NCI-H146 treated with DMSO at 0.1 percent for 48 hours (cell line): ENCODE measurements around the gene FAF1.
A peak's percentile ranks its signal among the peaks of the same experiment; 100 is the strongest.

Experiments
- DNase-seq: peaks from one replicate; lab custom pipeline; 2025; ENCODE audit not compliant: unreplicated experiment; lab: John Stamatoyannopoulos, UW

FAF1 gene

GRCh38 chr1:50658459-50659076, 301.5 kb downstream of the FAF1 start:
- no peak for DNase-seq

DNA sequence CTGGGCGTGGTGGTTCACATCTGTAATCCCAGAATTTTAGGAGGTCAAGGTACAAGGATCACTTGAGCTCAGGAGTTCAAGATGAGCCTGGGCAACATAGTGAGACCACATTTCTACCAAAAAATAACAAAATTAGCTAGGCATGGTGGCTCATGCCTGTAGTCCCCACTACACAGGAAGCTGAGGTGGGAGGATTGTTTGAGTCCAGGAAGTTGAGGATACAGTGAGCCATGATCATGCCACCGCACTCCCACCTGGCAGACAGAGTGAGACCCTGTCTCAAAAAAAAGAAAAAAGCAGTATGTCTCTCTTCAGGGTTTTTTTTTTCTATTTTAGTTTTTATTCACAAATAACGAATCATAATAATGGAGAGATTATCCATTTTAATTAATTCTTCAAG, 303.1 kb downstream of the FAF1 start:
- no peak for DNase-seq

DNA sequence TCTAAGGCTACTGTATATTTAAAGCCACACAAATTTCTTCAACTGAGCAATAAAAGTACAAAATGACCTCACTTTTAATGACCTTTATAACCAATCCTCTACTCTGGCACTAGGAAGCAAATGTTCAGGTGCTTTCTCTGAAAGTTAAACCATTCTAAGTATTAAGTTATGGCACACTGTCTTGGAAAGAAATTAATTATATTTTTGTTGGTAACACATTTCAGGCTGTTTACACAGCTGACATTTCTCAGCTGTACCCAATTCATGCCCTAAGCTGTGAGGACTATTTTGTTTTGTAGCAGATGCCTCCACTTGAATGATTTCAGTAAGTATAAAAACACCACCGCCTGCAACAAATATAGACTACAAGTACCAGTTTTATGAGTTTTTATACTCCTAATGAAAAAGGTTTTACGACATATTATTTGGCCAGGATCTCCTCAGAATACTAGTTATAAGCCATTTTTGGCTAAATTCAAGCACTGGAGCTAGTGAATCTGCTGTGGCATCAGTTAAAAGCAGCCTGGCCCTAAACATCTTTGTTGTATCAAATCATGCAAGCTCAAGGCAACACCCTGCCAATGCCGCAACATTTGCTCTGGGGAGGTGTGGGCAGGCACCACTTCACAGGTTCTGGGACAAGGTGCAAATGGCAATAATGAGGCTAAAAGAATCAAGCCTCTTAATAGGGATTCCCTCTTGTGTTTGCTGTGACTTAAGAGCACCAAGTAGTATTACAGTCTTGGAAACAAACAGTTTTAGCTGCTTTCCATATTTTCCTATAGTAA, 308.4 kb downstream of the FAF1 start:
- no peak for DNase-seq

GRCh38 chr1:50646526-50646925, 313.5 kb downstream of the FAF1 start:
- no peak for DNase-seq

DNA sequence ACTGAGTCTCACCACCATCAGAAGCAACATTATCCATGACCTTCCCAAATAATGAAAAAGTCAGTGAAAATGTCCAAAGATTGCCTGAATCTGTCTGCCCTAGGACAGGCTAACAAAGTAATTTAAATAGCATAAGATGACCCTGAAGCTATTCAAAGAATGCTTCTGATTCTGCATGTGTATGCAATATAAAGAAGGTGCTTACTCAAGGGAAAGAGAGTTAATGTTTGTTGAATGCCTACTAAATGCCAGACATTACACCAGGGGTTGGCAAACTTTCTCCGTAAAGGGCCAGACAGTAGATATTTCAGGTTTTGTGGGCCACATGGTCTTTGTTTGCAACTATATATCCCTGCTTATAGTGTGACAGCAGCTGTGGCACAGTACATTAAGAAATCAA, 314.9 kb downstream of the FAF1 start:
- DNase-seq = no peak

DNA sequence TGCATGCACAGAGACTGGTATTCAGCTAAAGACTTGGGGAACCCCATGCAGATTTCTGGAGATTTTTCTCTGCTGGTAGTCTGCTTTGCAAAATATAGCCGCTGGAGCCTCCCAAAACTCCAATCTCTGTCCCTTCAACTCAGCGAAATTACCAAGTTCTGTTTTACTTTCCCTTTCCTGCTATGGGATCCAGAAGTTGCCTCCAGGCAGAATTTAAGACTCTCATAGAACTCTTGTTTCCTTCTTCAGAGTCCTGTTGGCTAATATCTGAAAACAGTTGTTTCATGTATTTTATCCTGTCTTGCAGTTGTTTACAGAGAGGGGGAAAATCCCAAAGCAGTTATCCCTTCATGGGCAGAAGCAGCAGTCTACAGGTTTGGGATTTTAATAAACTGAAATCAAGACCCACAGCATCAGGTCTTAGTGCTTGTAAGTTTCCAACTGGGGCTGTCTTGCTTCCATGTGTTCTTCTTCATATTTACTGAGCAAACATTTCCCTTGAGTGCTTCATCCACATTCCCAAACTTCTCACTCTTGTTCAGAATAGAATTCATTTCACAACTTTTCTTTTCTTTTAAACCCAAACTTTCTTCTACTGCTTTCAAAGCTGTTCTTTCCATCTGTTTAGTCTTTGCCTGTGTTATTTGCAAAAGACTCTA, 315.5 kb downstream of the FAF1 start:
- no peak for DNase-seq

- no peak for DNase-seq
Observed at GRCh38 chr1:50637460-50637859, 322.6 kb downstream of the FAF1 start.

- DNase-seq = no peak
Observed at GRCh38 chr1:50634251-50634650, 325.8 kb downstream of the FAF1 start.

DNA sequence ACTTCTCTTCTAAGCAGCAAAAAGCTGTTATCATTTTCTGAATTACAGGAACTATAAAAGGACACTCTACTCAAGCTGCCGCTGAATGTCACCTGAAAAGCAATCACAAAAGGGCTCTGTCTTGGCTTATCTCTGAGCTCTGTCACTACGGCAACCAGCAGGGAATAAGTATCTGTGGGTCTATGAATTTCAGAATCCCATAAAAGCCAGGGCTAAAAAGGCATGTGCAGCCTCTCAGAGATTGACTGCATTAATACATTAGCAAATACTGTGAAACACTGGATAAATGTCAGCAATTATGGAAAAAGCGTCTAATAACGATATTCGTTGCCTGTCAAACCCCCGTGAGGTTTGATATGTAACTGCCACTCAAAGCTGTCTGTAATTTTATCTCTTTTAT, 326.6 kb downstream of the FAF1 start:
- peak; percentile 96 for DNase-seq

- DNase-seq = peak; percentile 59
Observed at GRCh38 chr1:50631161-50631560, 328.9 kb downstream of the FAF1 start.

DNA sequence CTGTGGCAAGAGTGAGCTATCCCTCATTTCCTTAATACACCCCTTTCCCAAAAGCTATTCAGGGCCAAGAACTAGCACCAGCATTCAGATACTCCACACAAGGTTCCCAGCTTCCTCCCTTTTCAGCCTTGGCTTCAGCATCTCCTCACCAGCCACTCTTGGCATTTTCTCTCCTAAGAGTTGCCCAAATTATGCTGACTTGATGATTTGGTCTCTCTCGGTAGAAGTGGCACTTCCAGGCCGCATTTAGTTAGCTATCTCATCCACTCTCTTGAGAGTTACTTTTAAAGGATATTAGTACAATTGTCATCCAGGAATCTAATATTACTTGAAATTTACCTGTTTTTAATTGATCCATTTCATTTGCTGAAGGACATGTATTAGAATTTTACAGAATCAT, 337.8 kb downstream of the FAF1 start:
- no peak for DNase-seq

DNA sequence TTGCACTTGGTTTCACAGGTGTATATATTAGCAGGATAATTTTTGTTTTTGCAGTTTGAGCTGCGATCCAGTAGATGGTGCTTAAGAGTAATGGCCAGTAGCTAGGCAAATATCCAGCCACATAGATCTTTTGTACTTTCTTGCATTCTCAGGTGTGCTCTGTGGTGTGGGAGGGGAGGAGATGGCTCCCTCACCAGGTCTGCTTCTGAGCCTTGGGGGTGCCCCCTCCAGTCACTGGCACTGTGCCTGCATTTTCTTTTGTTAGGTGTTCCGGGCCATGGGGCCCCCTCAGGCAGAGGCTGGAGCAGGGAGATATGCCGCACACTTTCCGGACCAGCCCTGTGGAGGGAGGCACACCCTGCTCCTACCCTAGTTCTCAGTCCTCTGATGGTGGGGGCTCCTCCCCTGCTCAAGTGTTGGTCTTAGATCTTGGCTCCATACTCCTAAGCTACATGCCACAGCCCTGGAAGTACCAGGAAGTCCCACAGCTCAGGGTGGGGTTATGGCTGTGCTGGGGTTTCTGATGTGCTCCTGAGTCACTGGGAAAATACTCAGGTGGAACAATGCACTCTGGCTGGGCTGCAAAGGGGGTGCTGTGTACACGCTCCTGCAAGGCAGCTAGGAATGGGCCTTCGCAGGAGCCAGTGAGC, 339.3 kb downstream of the FAF1 start:
- DNase-seq = peak; percentile 81

GRCh38 chr1:50615036-50615750, 344.9 kb downstream of the FAF1 start:
- no peak for DNase-seq

DNA sequence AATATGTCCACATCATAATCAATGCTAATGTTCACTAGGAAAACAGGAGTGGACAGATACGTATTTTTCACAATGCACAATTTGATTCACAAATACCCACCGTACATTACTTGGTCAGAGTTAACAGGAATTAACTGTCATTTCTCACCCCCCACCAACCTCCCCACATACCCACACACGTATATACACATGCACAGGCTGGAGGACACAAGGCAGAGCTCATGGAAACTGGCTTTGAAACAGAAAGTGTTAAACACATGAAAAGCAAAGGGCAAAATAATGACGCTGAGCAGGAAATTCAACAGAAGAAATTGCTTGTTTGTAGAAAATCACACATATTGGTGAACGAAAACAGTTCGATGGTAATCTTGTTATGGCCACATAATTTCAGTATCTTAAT, 348.4 kb downstream of the FAF1 start:
- peak; percentile 43 for DNase-seq

GRCh38 chr1:50610563-50610962, 349.5 kb downstream of the FAF1 start:
- peak; percentile 92 for DNase-seq

GRCh38 chr1:50609508-50609907, 350.6 kb downstream of the FAF1 start:
- no peak for DNase-seq

DNA sequence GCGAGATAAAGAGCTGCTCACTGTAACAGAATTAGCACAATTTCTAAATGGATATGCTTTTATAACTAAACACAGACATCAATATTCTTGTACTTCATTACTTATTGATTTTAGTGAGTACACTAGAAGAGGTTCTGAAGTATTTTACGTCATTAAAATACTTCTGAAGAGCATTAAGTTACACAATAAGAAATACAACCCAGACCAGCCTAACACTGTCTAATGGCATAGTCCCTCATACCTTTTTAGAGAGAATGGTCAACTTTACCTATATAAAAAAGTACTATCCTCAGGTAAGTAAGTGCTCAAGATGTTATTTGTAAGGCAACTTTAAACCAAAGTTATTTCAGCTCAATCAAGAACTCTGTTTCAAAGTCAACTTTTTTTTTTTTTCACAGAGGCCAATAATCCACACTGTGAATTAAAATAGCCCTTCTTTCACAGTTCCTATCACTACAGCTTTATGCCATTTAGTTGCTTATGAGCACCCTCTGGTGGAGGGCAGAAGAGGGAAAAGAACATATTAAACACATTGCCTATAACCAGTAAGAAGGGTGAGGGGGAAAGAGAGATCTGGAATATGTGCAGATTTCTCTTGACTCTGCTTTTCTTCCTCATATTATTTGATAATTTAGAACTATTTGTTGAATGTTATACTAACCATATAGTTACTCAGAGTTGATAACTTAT, 354.7 kb downstream of the FAF1 start:
- peak; percentile 66 for DNase-seq

- DNase-seq = no peak
Observed at GRCh38 chr1:50604580-50604979, 355.5 kb downstream of the FAF1 start.

DNA sequence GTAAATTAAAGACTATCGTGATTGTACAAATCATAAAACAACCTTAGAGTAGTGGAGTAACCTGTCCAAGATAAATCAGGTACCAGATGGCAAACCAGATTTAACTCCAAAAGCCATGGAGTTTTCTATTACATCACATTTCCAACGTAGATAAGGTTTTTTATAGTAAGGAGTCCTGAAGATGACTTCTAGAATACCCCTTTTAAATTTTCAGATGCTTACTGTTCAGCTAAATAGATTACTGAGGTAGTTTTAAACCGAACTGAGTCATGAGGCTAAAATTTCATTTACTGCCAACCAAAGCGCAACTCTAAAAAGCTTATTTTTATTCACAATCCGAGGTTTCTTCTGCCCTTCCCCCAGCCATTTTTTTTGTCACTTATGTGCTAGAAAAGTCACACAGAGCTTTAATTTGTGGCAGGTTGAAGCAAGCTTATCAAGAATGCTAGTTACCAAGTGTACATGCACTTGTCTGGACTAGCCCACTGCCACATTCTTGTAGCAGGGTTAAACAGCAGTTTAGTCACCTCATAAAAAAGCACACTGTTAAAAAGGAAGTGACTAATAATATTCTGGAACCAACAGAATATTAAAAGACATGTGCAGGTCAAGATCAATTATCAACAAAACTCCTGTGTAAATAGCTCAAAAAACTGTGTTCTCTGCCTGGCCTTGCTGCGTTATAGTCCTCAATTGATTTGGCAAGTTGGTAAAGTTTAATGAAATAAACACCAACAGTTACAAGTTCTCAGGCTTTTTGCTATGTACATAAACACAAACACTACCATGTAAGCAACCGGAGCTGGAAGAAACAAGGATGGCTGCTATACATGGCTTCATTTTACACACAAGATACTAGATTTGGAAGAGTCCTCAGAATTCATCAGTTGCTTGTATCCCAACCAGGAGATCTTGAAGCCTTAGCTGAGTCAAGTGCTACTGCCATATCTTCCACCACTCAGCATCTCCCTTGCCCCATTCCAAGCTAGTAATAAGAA, 356.5 kb downstream of the FAF1 start:
- DNase-seq = peak; percentile 48
